ENCODE data around the gene RAB24.

Gene RAB24

GRCh38 chr5:177300236-177300880, 3.2 kb downstream of the RAB24 start:
- H3K4me3 ChIP-seq (ENCODE audit: low read depth, low read length): no peak overlapping the region
- peak; percentile 33 for DNase-seq (ENCODE audit: low read depth)

- DNase-seq (ENCODE audit: low read depth): no peak
- H3K4me3 ChIP-seq (ENCODE audit: low read depth, low read length): no peak overlapping the region
Measured at GRCh38 chr5:177299697-177300096, 3.8 kb downstream of the RAB24 start.

GRCh38 chr5:177297922-177298321, 5.6 kb downstream of the RAB24 start:
- no peak overlapping the region for H3K4me3 ChIP-seq (ENCODE audit: low read depth, low read length)
- DNase-seq (ENCODE audit: low read depth): no peak

GRCh38 chr5:177296581-177296980, 6.9 kb downstream of the RAB24 start:
- H3K4me3 ChIP-seq (ENCODE audit: low read depth, low read length): no peak overlapping the region
- DNase-seq (ENCODE audit: low read depth): no peak

GRCh38 chr5:177295924-177296323, 7.6 kb downstream of the RAB24 start:
- no peak overlapping the region for H3K4me3 ChIP-seq (ENCODE audit: low read depth, low read length)
- DNase-seq (ENCODE audit: low read depth): no peak

GRCh38 chr5:177294632-177295031, 8.9 kb downstream of the RAB24 start:
- H3K4me3 ChIP-seq (ENCODE audit: low read depth, low read length): no peak overlapping the region
- no peak for DNase-seq (ENCODE audit: low read depth)

- no peak overlapping the region for H3K4me3 ChIP-seq (ENCODE audit: low read depth, low read length)
- DNase-seq (ENCODE audit: low read depth): no peak
Measured at GRCh38 chr5:177293819-177294581, 9.5 kb downstream of the RAB24 start.

GRCh38 chr5:177291735-177292134, 11.8 kb downstream of the RAB24 start:
- H3K4me3 ChIP-seq (ENCODE audit: low read depth, low read length): no peak overlapping the region
- DNase-seq (ENCODE audit: low read depth): no peak

GRCh38 chr5:177290816-177291596, 12.5 kb downstream of the RAB24 start:
- no peak for DNase-seq (ENCODE audit: low read depth)
- no peak overlapping the region for H3K4me3 ChIP-seq (ENCODE audit: low read depth, low read length)

- no peak for DNase-seq (ENCODE audit: low read depth)
- H3K4me3 ChIP-seq (ENCODE audit: low read depth, low read length): no peak overlapping the region
Measured at GRCh38 chr5:177288191-177288590, 15.3 kb downstream of the RAB24 start.

- DNase-seq (ENCODE audit: low read depth): no peak
- no peak overlapping the region for H3K4me3 ChIP-seq (ENCODE audit: low read depth, low read length)
Measured at GRCh38 chr5:177276886-177277285, 26.6 kb downstream of the RAB24 start.

- H3K4me3 ChIP-seq (ENCODE audit: low read depth, low read length): no peak overlapping the region
Measured at GRCh38 chr5:177275883-177276282, 27.6 kb downstream of the RAB24 start.

GRCh38 chr5:177271113-177271512, 32.4 kb downstream of the RAB24 start:
- H3K4me3 ChIP-seq (ENCODE audit: low read depth, low read length): no peak overlapping the region
- DNase-seq (ENCODE audit: low read depth): no peak

More at GRCh38 chr5:177275883-177276282, 27.6 kb downstream of the RAB24 start:
- DNase-seq (ENCODE audit: low read depth): no peak

- H3K4me3 ChIP-seq (ENCODE audit: low read depth, low read length): no peak overlapping the region
- DNase-seq (ENCODE audit: low read depth): no peak
Measured at GRCh38 chr5:177270653-177271052, 32.9 kb downstream of the RAB24 start.

- DNase-seq (ENCODE audit: low read depth): no peak
- no peak overlapping the region for H3K4me3 ChIP-seq (ENCODE audit: low read depth, low read length)
Measured at GRCh38 chr5:177269976-177270375, 33.5 kb downstream of the RAB24 start.

- H3K4me3 ChIP-seq (ENCODE audit: low read depth, low read length): no peak overlapping the region
Measured at GRCh38 chr5:177269232-177269895, 34.2 kb downstream of the RAB24 start.

GRCh38 chr5:177265395-177265794, 38.1 kb downstream of the RAB24 start:
- DNase-seq (ENCODE audit: low read depth): no peak
- no peak overlapping the region for H3K4me3 ChIP-seq (ENCODE audit: low read depth, low read length)

More at GRCh38 chr5:177269232-177269895, 34.2 kb downstream of the RAB24 start:
- no peak for DNase-seq (ENCODE audit: low read depth)

- H3K4me3 ChIP-seq (ENCODE audit: low read depth, low read length): no peak overlapping the region
- DNase-seq (ENCODE audit: low read depth): no peak
Measured at GRCh38 chr5:177264178-177264577, 39.3 kb downstream of the RAB24 start.

- no peak for DNase-seq (ENCODE audit: low read depth)
- H3K4me3 ChIP-seq (ENCODE audit: low read depth, low read length): no peak overlapping the region
Measured at GRCh38 chr5:177261510-177261909, 42.0 kb downstream of the RAB24 start.

- no peak for DNase-seq (ENCODE audit: low read depth)
- no peak overlapping the region for H3K4me3 ChIP-seq (ENCODE audit: low read depth, low read length)
Measured at GRCh38 chr5:177260961-177261360, 42.6 kb downstream of the RAB24 start.

Measured in skeletal muscle cell (primary cell).